Thymus (tissue), 11 donors: Measurements from ENCODE around the gene MLH3. TPM values are rescaled to one million over a fixed set of nuclear protein-coding genes. Genes with fewer than 3 reads are reported as not detected.

Experiments used
- DNase-seq, 9 donors: peaks; one replicate each; pipeline ENCODE4 v3.0.0-alpha.2; 2013; ENCODE audit warnings: low spot score in 9 of 9, low read depth in 6 of 9, missing footprints in 1 of 9
- H3K27ac ChIP-seq, 2 donors: one replicate each; pipeline ENCODE4 v1.5.1; 2013; ENCODE audit warnings: control low read depth in 1 of 2, low read depth in 1 of 2, low read length in 1 of 2, mild to moderate bottlenecking in 1 of 2, moderate library complexity in 1 of 2
- H3K27me3 ChIP-seq, 2 donors: one replicate each; pipeline ENCODE4 v1.5.1; 2013; ENCODE audit warnings: low read length in 1 of 2; ENCODE audit not compliant: control insufficient read depth in 2 of 2, insufficient read depth in 1 of 2
- H3K36me3 ChIP-seq, 2 donors: one replicate each; pipeline ENCODE4 v1.5.1; 2013; ENCODE audit warnings: low read length in 1 of 2, mild to moderate bottlenecking in 1 of 2, moderate library complexity in 1 of 2; ENCODE audit not compliant: control insufficient read depth in 2 of 2, insufficient read depth in 2 of 2
- H3K4me1 ChIP-seq, 2 donors: one replicate each; pipeline ENCODE4 v1.5.1; 2013; ENCODE audit warnings: low read length in 2 of 2; ENCODE audit not compliant: control insufficient read depth in 2 of 2, insufficient read depth in 2 of 2
- H3K4me3 ChIP-seq, 2 donors: one replicate each; pipeline ENCODE4 v1.5.1; 2013; ENCODE audit warnings: low read length in 2 of 2, control low read depth in 1 of 2, mild to moderate bottlenecking in 1 of 2
- H3K9me3 ChIP-seq, 2 donors: one replicate each; pipeline ENCODE4 v1.5.1; 2013; ENCODE audit warnings: low read length in 1 of 2, mild to moderate bottlenecking in 1 of 2; ENCODE audit not compliant: control insufficient read depth in 2 of 2, insufficient read depth in 1 of 2
- WGBS: extraction: QIAGEN DNeasy Blood & Tissue Kit; methylation state at CpG from one replicate; pipeline ENCODE4 v1.1.7; 2013; 5-methylcytosine and 5-hydroxymethylcytosine counted together
- polyA plus RNA-seq: library from polyadenylated mRNA; stranded (reverse); fragments of 200-250 nt; gene quantifications from one replicate; pipeline ENCODE4 v1.2.3, GENCODE V29; 2013
- total RNA-seq: library from RNA; stranded (reverse); fragments of 120-200 nt; gene quantifications from one replicate; pipeline ENCODE4 v1.2.4, GENCODE V29; 2013
- donor health status: healthy.

Gene MLH3
- total and polyA plus RNA-seq, 2 donors, result 20.5 to 22.8 TPM

GRCh38 chr14:74976264-74977113 lies 74.8 kb downstream of the MLH3 start:
- WGBS, result 89% methylated on average over 11 of the region's 11 CpGs
- DNase-seq, result no peak
- Histone ChIP-seq H3K9me3 (no peaks in the 10 kb centered on the region), H3K4me3 (no peak overlapping the region), H3K27ac (no peak overlapping the region), H3K36me3 (no peaks in the 10 kb centered on the region), H3K4me1 (peaks cover 5 to 41% of the 10 kb centered on the region in 2 donors), H3K27me3 (no peaks in the 10 kb centered on the region)

GRCh38 chr14:74975059-74975810 lies 76.0 kb downstream of the MLH3 start:
- H3K4me1 ChIP-seq, result peaks cover 5 to 31% of the 10 kb centered on the region in 2 donors

GRCh38 chr14:74974364-74975058 lies 76.8 kb downstream of the MLH3 start:
- DNase-seq, result no peak
- H3K27ac ChIP-seq, result no peak overlapping the region
- H3K4me1 ChIP-seq, result peaks cover 5 to 26% of the 10 kb centered on the region in 2 donors
- no peak overlapping the region for H3K4me3 ChIP-seq
- H3K9me3 ChIP-seq, result no peaks in the 10 kb centered on the region
- H3K27me3 ChIP-seq, result no peaks in the 10 kb centered on the region
- H3K36me3 ChIP-seq, result no peaks in the 10 kb centered on the region
- 97% methylated on average over 15 of the region's 15 CpGs for WGBS

More at GRCh38 chr14:74975059-74975810, 76.0 kb downstream of the MLH3 start:
- H3K4me3 ChIP-seq, result no peak overlapping the region
- 96% methylated on average over 12 of the region's 12 CpGs for WGBS
- DNase-seq, result no peak
- no peak overlapping the region for H3K27ac ChIP-seq
- no peaks in the 10 kb centered on the region for H3K9me3 ChIP-seq
- no peaks in the 10 kb centered on the region for H3K27me3 ChIP-seq
- no peaks in the 10 kb centered on the region for H3K36me3 ChIP-seq

- Histone ChIP-seq H3K27me3 (no peaks in the 10 kb centered on the region), H3K4me3 (no peak overlapping the region), H3K27ac (peak overlapping the region in 1 of 2 donors; percentile 26), H3K36me3 (no peaks in the 10 kb centered on the region), H3K4me1 (peaks cover 5 to 24% of the 10 kb centered on the region in 2 donors), H3K9me3 (no peaks in the 10 kb centered on the region)
- no peak for DNase-seq
- 97% methylated on average over 5 of the region's 5 CpGs for WGBS
These were observed 77.3 kb downstream of the MLH3 start for GRCh38 chr14:74973905-74974363.

- DNase-seq, result peak; percentile 14 to 82 (median 56)
- Histone ChIP-seq H3K36me3 (no peaks in the 10 kb centered on the region), H3K4me1 (peaks cover 5 to 24% of the 10 kb centered on the region in 2 donors), H3K4me3 (no peak overlapping the region), H3K27me3 (no peaks in the 10 kb centered on the region), H3K27ac (peak overlapping the region in 1 of 2 donors; percentile 26), H3K9me3 (no peaks in the 10 kb centered on the region)
- WGBS, result 56% methylated on average over 15 of the region's 15 CpGs
These were observed 78.1 kb downstream of the MLH3 start for GRCh38 chr14:74973003-74973653.

- Histone ChIP-seq H3K27ac (no peak overlapping the region), H3K36me3 (no peaks in the 10 kb centered on the region), H3K27me3 (no peaks in the 10 kb centered on the region), H3K4me3 (no peak overlapping the region), H3K9me3 (no peaks in the 10 kb centered on the region), H3K4me1 (peaks cover 5 to 17% of the 10 kb centered on the region in 2 donors)
- DNase-seq, result no peak
- 93% methylated on average over 1 of the region's 1 CpG for WGBS
These were observed 82.5 kb downstream of the MLH3 start for GRCh38 chr14:74968811-74969210.

- Histone ChIP-seq H3K4me3 (no peak overlapping the region), H3K4me1 (peaks cover 0 to 25% of the 10 kb centered on the region in 2 donors), H3K9me3 (no peaks in the 10 kb centered on the region), H3K36me3 (no peaks in the 10 kb centered on the region), H3K27ac (no peak overlapping the region), H3K27me3 (no peaks in the 10 kb centered on the region)
- DNase-seq, result no peak
- 96% methylated on average over 5 of the region's 5 CpGs for WGBS
These were observed 85.6 kb downstream of the MLH3 start for GRCh38 chr14:74965486-74966153.

- Histone ChIP-seq H3K27ac (no peak overlapping the region), H3K4me1 (peaks cover 0 to 25% of the 10 kb centered on the region in 2 donors), H3K27me3 (no peaks in the 10 kb centered on the region), H3K36me3 (no peaks in the 10 kb centered on the region), H3K4me3 (no peak overlapping the region), H3K9me3 (no peaks in the 10 kb centered on the region)
- WGBS, result 68% methylated on average over 4 of the region's 4 CpGs
- DNase-seq, result no peak
These were observed 86.3 kb downstream of the MLH3 start for GRCh38 chr14:74964787-74965485.
